Measurements from ENCODE around the gene P2RY13. TPM values are rescaled to one million over a fixed set of nuclear protein-coding genes. Genes with fewer than 3 reads are reported as not detected.

P2RY13 gene
- total RNA-seq, 1 donor from 2014 or later: not detected

GRCh38 chr3:151351219-151351618 is 21.9 kb upstream of the P2RY13 start:
- no peaks in the 10 kb centered on the region for H3K9me3 Mint-ChIP-seq (ENCODE audit: low read depth)
- DNase-seq (ENCODE audit: low spot score, unreplicated experiment): no peak
- H3K27ac Mint-ChIP-seq: no peak overlapping the region
- H3K36me3 Mint-ChIP-seq (ENCODE audit: insufficient read depth): no peaks in the 10 kb centered on the region
- H3K27me3 Mint-ChIP-seq: no peaks in the 10 kb centered on the region
- H3K4me3 Mint-ChIP-seq (ENCODE audit: low read depth): no peak overlapping the region
- H3K4me1 Mint-ChIP-seq (ENCODE audit: low read depth): no peaks in the 10 kb centered on the region
- no peak for TF ChIP-seq CTCF (IDR thresholded peaks at IDR 0.05; ENCODE audit: unreplicated experiment)

DNA sequence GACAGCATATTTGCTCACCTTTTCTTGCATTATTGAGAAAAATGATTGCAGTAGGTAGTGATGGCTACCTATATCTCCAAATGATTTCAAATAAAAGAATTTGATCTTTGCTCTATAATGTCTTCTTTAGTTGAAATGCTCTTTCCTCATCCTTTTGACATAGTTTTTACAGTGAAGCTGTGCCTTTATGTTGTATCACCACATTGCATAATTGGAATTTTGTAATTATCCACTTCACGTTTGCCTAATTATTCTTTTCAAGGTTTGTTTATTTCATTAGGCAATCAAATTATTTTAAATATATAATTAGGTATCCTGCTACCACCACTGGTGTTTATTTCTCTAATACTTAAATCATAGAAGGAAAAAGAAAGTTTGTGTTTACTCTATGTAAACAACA is 21.3 kb upstream of the P2RY13 start:
- Mint-ChIP-seq H3K27ac (no peak overlapping the region), H3K4me1 (ENCODE audit: low read depth) (no peaks in the 10 kb centered on the region), H3K36me3 (ENCODE audit: insufficient read depth) (no peaks in the 10 kb centered on the region), H3K27me3 (no peaks in the 10 kb centered on the region), H3K4me3 (ENCODE audit: low read depth) (no peak overlapping the region), H3K9me3 (ENCODE audit: low read depth) (no peaks in the 10 kb centered on the region)
- no peak for DNase-seq (ENCODE audit: low spot score, unreplicated experiment)
- TF ChIP-seq CTCF (IDR thresholded peaks at IDR 0.05; ENCODE audit: unreplicated experiment): no peak

GRCh38 chr3:151347432-151347831 is 18.1 kb upstream of the P2RY13 start:
- H3K27me3 Mint-ChIP-seq: no peaks in the 10 kb centered on the region
- no peak overlapping the region for H3K4me3 Mint-ChIP-seq (ENCODE audit: low read depth)
- no peak overlapping the region for H3K27ac Mint-ChIP-seq
- no peak for DNase-seq (ENCODE audit: low spot score, unreplicated experiment)
- H3K9me3 Mint-ChIP-seq (ENCODE audit: low read depth): no peaks in the 10 kb centered on the region
- no peaks in the 10 kb centered on the region for H3K36me3 Mint-ChIP-seq (ENCODE audit: insufficient read depth)
- H3K4me1 Mint-ChIP-seq (ENCODE audit: low read depth): no peaks in the 10 kb centered on the region
- no peak for TF ChIP-seq CTCF (IDR thresholded peaks at IDR 0.05; ENCODE audit: unreplicated experiment)

DNA sequence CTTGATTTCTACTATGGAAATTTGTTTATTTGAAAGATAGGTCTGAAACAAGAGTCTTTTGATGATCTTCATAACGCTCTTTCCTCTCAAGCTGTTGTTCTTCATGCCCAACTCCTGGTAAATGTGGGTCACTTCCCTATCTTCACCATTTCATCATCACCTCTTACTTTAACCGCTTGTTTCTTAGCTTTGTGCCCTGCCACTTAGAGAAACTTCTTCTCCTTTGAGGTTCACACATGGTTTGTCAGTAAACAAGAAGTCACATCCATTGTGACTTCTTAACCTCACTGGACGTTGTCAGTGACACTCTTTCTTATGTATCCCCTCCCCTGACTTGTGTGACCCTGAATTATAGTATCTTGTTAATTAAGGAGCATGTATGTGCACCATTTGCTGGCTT is 16.9 kb upstream of the P2RY13 start:
- Mint-ChIP-seq H3K27me3 (no peaks in the 10 kb centered on the region), H3K4me3 (ENCODE audit: low read depth) (no peak overlapping the region), H3K36me3 (ENCODE audit: insufficient read depth) (no peaks in the 10 kb centered on the region), H3K4me1 (ENCODE audit: low read depth) (no peaks in the 10 kb centered on the region), H3K27ac (no peak overlapping the region), H3K9me3 (ENCODE audit: low read depth) (no peaks in the 10 kb centered on the region)
- no peak for TF ChIP-seq CTCF (IDR thresholded peaks at IDR 0.05; ENCODE audit: unreplicated experiment)
- no peak for DNase-seq (ENCODE audit: low spot score, unreplicated experiment)

DNA sequence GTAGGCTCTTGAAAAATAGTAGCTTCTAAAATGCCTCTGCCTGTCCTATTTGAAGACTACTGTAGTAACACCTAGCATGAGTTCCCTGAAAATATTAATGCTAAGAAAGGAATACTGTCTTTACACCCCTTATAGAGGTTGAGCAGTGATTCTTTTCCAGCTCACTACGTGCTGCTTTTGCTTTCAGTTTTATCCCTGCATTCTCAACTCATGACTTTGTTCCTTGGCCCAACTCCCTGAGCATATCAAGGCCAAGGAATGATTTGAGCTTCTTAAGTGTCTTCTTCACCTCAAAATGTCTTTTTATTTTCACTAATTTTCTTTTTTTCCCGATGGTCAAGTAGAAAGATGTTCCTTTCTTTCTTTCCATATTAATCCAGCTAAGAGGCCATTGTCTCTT is 16.5 kb upstream of the P2RY13 start:
- Mint-ChIP-seq H3K27me3 (no peaks in the 10 kb centered on the region), H3K4me3 (ENCODE audit: low read depth) (no peak overlapping the region), H3K27ac (no peak overlapping the region), H3K9me3 (ENCODE audit: low read depth) (no peaks in the 10 kb centered on the region), H3K4me1 (ENCODE audit: low read depth) (no peaks in the 10 kb centered on the region), H3K36me3 (ENCODE audit: insufficient read depth) (no peaks in the 10 kb centered on the region)
- no peak for DNase-seq (ENCODE audit: low spot score, unreplicated experiment)
- no peak for TF ChIP-seq CTCF (IDR thresholded peaks at IDR 0.05; ENCODE audit: unreplicated experiment)

Measured in progenitor cell of endocrine pancreas (in vitro differentiated cells).